DMS114 treated with DMSO at 0.1 percent for 48 hours (cell line): ENCODE measurements around the gene ATP8B1.

Source experiments
- DNase-seq: peaks from one replicate; lab custom pipeline; 2025; ENCODE audit not compliant: unreplicated experiment; lab: John Stamatoyannopoulos, UW

The ATP8B1 gene

GRCh38 chr18:57819671-57820460, 16.8 kb upstream of the ATP8B1 start:
- no peak for DNase-seq

GRCh38 chr18:57819119-57819518, 16.0 kb upstream of the ATP8B1 start:
- DNase-seq = no peak

- no peak for DNase-seq
These were observed 13.3 kb upstream of the ATP8B1 start for GRCh38 chr18:57816208-57816954.

- no peak for DNase-seq
These were observed 11.4 kb upstream of the ATP8B1 start for GRCh38 chr18:57814555-57814954.

- no peak for DNase-seq
These were observed 10.1 kb upstream of the ATP8B1 start for GRCh38 chr18:57813245-57813644.

GRCh38 chr18:57812126-57812477, 9.0 kb upstream of the ATP8B1 start:
- DNase-seq = no peak

GRCh38 chr18:57811477-57812125, 8.5 kb upstream of the ATP8B1 start:
- DNase-seq = no peak

GRCh38 chr18:57809190-57809589, 6.1 kb upstream of the ATP8B1 start:
- DNase-seq = no peak

- DNase-seq = no peak
These were observed 4.4 kb upstream of the ATP8B1 start for GRCh38 chr18:57807336-57808117.

GRCh38 chr18:57806978-57807285, 3.8 kb upstream of the ATP8B1 start:
- no peak for DNase-seq

GRCh38 chr18:57806201-57806977, 3.3 kb upstream of the ATP8B1 start:
- DNase-seq = no peak

- no peak for DNase-seq
These were observed 2.0 kb upstream of the ATP8B1 start for GRCh38 chr18:57805117-57805516.

GRCh38 chr18:57804557-57804956, 1.4 kb upstream of the ATP8B1 start:
- DNase-seq = no peak

- no peak for DNase-seq
These were observed 657 bp downstream of the ATP8B1 start for GRCh38 chr18:57802213-57803102.

- DNase-seq = no peak
These were observed 1.3 kb downstream of the ATP8B1 start for GRCh38 chr18:57801761-57802212.

- DNase-seq = no peak
These were observed 1.8 kb downstream of the ATP8B1 start for GRCh38 chr18:57801325-57801724.

GRCh38 chr18:57798713-57799373, 4.3 kb downstream of the ATP8B1 start:
- DNase-seq = no peak

GRCh38 chr18:57797209-57797651, 5.9 kb downstream of the ATP8B1 start:
- DNase-seq = no peak
